SK-N-SH (cell line): Measurements from ENCODE around the gene ENTPD8.

Source experiments
- CHD2 ChIP-seq: fragments of 150-350 bp; IDR thresholded peaks from 2 replicates; pipeline ENCODE4 v1.6.1; 2018; ENCODE audit warnings: low read length; ENCODE audit not compliant: partially characterized antibody
- EP300 ChIP-seq, 2 experiments: IDR thresholded peaks; 2 replicates each; pipeline versions ENCODE4 v1.4.0 to v1.6.1; 2012; ENCODE audit warnings: borderline replicate concordance in 1 of 2, low read depth in 1 of 2, low read length in 1 of 2
- EZH2phosphoT487 ChIP-seq: fragments of 200-600 bp; sonication (generic); IDR thresholded peaks from 2 replicates; pipeline ENCODE4 v1.6.1; 2017; ENCODE audit warnings: low read depth, mixed run types, mild to moderate bottlenecking, antibody characterized with exemption, moderate library complexity, borderline replicate concordance
- RCOR1 ChIP-seq: fragments of 150-350 bp; IDR thresholded peaks from 2 replicates; pipeline ENCODE4 v1.6.1; 2017; ENCODE audit warnings: antibody characterized with exemption, low read length
- TAF1 ChIP-seq: IDR thresholded peaks from 2 replicates; pipeline ENCODE4 v1.6.1; 2012; ENCODE audit warnings: low read depth, mild to moderate bottlenecking, low read length, moderate library complexity, borderline replicate concordance
- TF ChIP-seq, protein P1 (sequence below): fragments of 200-600 bp; sonication (generic); IDR thresholded peaks from 2 replicates; pipeline ENCODE4 v1.6.1; 2017; ENCODE audit warnings: antibody characterized with exemption, mild to moderate bottlenecking, moderate library complexity

DNA sequence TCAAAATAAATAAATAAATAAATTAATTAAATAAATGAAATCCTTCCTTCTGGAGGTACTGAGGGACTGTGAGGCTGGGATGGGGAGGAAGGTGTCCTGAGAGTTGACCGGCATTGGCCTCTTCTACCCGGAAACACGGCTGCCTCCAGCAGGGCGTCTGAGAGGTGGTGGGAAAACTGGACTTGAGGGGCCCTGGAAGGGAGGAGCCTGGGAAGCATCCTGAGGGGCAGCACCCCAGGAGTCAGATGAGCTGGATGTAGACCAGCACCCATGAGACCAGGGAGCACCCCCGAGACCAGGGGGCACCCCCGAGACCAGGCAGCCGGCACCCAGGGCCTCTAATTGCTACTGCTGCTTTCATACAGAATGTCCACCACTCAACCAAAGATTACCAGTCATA is 26.7 kb upstream of the ENTPD8 start:
- TF ChIP-seq, protein P1, sequence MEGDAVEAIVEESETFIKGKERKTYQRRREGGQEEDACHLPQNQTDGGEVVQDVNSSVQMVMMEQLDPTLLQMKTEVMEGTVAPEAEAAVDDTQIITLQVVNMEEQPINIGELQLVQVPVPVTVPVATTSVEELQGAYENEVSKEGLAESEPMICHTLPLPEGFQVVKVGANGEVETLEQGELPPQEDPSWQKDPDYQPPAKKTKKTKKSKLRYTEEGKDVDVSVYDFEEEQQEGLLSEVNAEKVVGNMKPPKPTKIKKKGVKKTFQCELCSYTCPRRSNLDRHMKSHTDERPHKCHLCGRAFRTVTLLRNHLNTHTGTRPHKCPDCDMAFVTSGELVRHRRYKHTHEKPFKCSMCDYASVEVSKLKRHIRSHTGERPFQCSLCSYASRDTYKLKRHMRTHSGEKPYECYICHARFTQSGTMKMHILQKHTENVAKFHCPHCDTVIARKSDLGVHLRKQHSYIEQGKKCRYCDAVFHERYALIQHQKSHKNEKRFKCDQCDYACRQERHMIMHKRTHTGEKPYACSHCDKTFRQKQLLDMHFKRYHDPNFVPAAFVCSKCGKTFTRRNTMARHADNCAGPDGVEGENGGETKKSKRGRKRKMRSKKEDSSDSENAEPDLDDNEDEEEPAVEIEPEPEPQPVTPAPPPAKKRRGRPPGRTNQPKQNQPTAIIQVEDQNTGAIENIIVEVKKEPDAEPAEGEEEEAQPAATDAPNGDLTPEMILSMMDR: no peak
- no peak for TF ChIP-seq TAF1
- TF ChIP-seq CHD2: no peak
- TF ChIP-seq RCOR1: no peak
- no peak for TF ChIP-seq EZH2phosphoT487
- TF ChIP-seq EP300 (IDR thresholded peaks at IDR 0.05; ENCODE audit: borderline replicate concordance in 1 of 2, low read depth in 1 of 2, low read length in 1 of 2): no peak
